Stomach (tissue), 4 donors: Measurements from ENCODE around the gene ALPK1.

ENCODE experiments used
- POLR2A ChIP-seq, 4 donors: fragments of 450-650 bp; IDR thresholded peaks; one replicate each; pipeline ENCODE4 v1.6.1; 2016; ENCODE audit warnings: antibody characterized with exemption in 4 of 4, control low read depth in 2 of 4, mild to moderate bottlenecking in 1 of 4, moderate library complexity in 1 of 4
- POLR2AphosphoS5 ChIP-seq, 3 donors: sonication (generic); formaldehyde crosslinking; IDR thresholded peaks; one replicate each; pipeline ENCODE4 v1.6.1; 2016; ENCODE audit warnings: antibody characterized with exemption in 3 of 3
- TF ChIP-seq, protein P1 (sequence below), 7 experiments: fragments of 450-650 bp in 4 of 7; fragments of 200-600 bp in 3 of 7; sonication (generic) in 3 of 7; IDR thresholded peaks; one replicate each; pipeline ENCODE4 v1.5.1; 2016 to 2019; ENCODE audit warnings: antibody characterized with exemption in 7 of 7, control low read depth in 2 of 7, mild to moderate bottlenecking in 1 of 7

DNA sequence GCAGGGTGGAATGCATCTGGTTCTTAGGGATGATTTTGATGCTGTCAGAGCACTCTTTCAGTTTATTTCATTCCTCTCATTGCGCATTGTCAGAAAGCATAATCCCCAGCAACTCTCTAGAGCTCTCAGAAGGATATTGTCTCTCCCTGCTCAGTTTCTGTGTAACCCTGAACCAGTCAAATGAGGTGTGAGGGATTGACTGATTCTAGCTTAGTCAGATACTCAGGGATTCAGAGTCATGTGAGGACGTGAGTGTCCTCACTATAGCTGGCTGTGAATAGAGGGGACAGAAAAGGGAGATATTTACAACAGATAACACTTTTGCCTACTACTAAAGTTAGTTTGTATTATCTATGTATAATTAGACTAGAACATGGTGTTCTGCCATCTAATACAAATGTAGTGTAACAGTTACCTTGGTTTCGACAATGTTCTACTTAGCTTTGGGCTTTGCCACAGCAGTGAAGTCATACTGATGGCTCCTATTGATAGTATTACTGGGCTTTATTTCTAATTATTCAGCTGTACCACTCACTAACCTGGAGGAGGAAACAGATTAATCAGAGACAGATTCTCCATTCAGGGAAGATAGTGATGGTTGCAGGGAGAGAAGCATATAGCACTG is 46.0 kb upstream of the ALPK1 start:
- TF ChIP-seq POLR2A (IDR thresholded peaks at IDR 0.05), result no peak
- TF ChIP-seq, protein P1, sequence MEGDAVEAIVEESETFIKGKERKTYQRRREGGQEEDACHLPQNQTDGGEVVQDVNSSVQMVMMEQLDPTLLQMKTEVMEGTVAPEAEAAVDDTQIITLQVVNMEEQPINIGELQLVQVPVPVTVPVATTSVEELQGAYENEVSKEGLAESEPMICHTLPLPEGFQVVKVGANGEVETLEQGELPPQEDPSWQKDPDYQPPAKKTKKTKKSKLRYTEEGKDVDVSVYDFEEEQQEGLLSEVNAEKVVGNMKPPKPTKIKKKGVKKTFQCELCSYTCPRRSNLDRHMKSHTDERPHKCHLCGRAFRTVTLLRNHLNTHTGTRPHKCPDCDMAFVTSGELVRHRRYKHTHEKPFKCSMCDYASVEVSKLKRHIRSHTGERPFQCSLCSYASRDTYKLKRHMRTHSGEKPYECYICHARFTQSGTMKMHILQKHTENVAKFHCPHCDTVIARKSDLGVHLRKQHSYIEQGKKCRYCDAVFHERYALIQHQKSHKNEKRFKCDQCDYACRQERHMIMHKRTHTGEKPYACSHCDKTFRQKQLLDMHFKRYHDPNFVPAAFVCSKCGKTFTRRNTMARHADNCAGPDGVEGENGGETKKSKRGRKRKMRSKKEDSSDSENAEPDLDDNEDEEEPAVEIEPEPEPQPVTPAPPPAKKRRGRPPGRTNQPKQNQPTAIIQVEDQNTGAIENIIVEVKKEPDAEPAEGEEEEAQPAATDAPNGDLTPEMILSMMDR (IDR thresholded peaks at IDR 0.05), result no peak
- TF ChIP-seq POLR2AphosphoS5 (IDR thresholded peaks at IDR 0.05), result no peak
